22Rv1 (cell line): ENCODE results near the gene VPS37B.

ENCODE experiments used
- ZFX ChIP-seq: fragments of 450-650 bp; IDR thresholded peaks from 2 replicates; pipeline ENCODE4 v1.6.1; 2017; ENCODE audit warnings: antibody characterized with exemption, borderline replicate concordance
- TF ChIP-seq, protein P1 (sequence below): fragments of 450-650 bp; IDR thresholded peaks from 2 replicates; pipeline ENCODE4 v1.5.1; 2017; ENCODE audit warnings: mild to moderate bottlenecking

DNA sequence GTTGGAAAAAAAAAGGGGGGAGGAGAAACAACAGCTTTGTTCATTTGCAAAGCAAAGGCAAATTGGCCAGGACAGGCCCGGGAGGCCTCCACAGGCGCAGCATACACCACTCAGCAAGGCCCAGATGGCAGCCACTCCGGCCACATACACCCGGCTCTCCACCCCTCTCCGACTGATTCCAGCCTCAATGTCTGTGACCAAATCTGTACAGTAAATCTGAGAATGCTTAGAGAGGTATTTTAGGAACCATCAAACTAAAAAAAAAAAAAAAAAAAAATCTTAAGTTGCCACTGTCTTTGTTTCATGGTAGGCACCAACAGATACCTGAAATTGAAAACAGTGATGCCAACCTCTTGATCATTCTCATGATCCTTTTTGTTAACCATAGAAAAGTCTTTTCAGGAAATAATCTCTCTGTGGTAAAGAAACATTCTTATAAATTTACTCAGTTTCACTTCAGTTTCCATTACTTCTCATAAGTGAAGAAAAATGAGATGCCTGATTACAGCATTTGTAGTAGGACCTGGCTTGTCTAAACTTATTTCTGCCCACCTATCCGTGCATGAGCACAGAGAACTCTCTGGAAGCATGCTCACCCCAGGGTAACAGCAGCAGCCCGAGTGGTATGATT is 20.2 kb downstream of the VPS37B start:
- TF ChIP-seq, protein P1, sequence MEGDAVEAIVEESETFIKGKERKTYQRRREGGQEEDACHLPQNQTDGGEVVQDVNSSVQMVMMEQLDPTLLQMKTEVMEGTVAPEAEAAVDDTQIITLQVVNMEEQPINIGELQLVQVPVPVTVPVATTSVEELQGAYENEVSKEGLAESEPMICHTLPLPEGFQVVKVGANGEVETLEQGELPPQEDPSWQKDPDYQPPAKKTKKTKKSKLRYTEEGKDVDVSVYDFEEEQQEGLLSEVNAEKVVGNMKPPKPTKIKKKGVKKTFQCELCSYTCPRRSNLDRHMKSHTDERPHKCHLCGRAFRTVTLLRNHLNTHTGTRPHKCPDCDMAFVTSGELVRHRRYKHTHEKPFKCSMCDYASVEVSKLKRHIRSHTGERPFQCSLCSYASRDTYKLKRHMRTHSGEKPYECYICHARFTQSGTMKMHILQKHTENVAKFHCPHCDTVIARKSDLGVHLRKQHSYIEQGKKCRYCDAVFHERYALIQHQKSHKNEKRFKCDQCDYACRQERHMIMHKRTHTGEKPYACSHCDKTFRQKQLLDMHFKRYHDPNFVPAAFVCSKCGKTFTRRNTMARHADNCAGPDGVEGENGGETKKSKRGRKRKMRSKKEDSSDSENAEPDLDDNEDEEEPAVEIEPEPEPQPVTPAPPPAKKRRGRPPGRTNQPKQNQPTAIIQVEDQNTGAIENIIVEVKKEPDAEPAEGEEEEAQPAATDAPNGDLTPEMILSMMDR: no peak
- TF ChIP-seq ZFX: no peak
